ENCODE results near the gene IST1.

- TF ChIP-seq YBX1 (IDR thresholded peaks at IDR 0.05) (no peak), FOS (IDR thresholded peaks at IDR 0.05; ENCODE audit: borderline replicate concordance, extremely low read depth, insufficient read length) (no peak)
These were observed 43.2 kb upstream of the IST1 start for GRCh38 chr16:71852158-71852557.

All from GM12878 (cell line).